HG03571 (cell line): ENCODE data around the gene SLC25A47.
"Not testable (repeated sequence)": the region's sequence is repeated elsewhere in the genome, so short reads cannot be mapped to it uniquely, and the experiment has no call there.

ENCODE experiments used
- ATAC-seq: cut with Tn5 transposase; IDR thresholded peaks from one replicate; pipeline ENCODE4 v1.9.1; 2021; ENCODE audit not compliant: unreplicated experiment

SLC25A47 gene

GRCh38 chr14:100304825-100305323, 18.3 kb upstream of the SLC25A47 start:
- no peak for ATAC-seq

- ATAC-seq: no peak
Measured at GRCh38 chr14:100305324-100306100, 17.6 kb upstream of the SLC25A47 start.

GRCh38 chr14:100306101-100306997, 16.8 kb upstream of the SLC25A47 start, which contains the start of gene SLC25A29:
Gene SLC25A29, minus strand, starts transcription at chr14:100306444. Its CDS starts 212 bp downstream, at chr14:100306232.
- peak; percentile 85 for ATAC-seq

GRCh38 chr14:100306998-100307765, 16.0 kb upstream of the SLC25A47 start:
- ATAC-seq: no peak

- ATAC-seq: no peak
Measured at GRCh38 chr14:100307766-100308426, 15.2 kb upstream of the SLC25A47 start.

GRCh38 chr14:100308427-100308792, 14.7 kb upstream of the SLC25A47 start:
- ATAC-seq: not testable (repeated sequence)

GRCh38 chr14:100309028-100309737, 14.0 kb upstream of the SLC25A47 start:
- no peak for ATAC-seq

- ATAC-seq: not testable (repeated sequence)
Measured at GRCh38 chr14:100312110-100312876, 10.8 kb upstream of the SLC25A47 start.

- no peak for ATAC-seq
Measured at GRCh38 chr14:100312877-100313400, 10.2 kb upstream of the SLC25A47 start.

GRCh38 chr14:100313464-100314230, 9.5 kb upstream of the SLC25A47 start:
- ATAC-seq: no peak

GRCh38 chr14:100314724-100315123, 8.4 kb upstream of the SLC25A47 start:
- ATAC-seq: no peak

GRCh38 chr14:100317389-100317788, 5.8 kb upstream of the SLC25A47 start:
- no peak for ATAC-seq

- ATAC-seq: peak; percentile 88
Measured at GRCh38 chr14:100317912-100318808, 5.0 kb upstream of the SLC25A47 start.

GRCh38 chr14:100320157-100320856, 2.8 kb upstream of the SLC25A47 start:
- no peak for ATAC-seq

GRCh38 chr14:100321473-100322137, 1.5 kb upstream of the SLC25A47 start:
- ATAC-seq: no peak
